Lower lobe of right lung (tissue), 2 donors: Measurements from ENCODE around the gene BARHL2. TPM values are rescaled to one million over a fixed set of nuclear protein-coding genes. Genes with fewer than 3 reads are reported as not detected.

ENCODE experiments used
- ATAC-seq, 2 donors: fragments of 200-7000 bp; cut with Tn5 transposase; one replicate each; pipeline ENCODE4 v1.9.1; 2020 to 2022; ENCODE audit warnings: mild to moderate bottlenecking in 2 of 2, moderate library complexity in 2 of 2
- DNase-seq: peaks from one replicate; pipeline ENCODE4 v3.0.0-alpha.2; 2020
- H3K27ac ChIP-seq: fragments of 200-600 bp; one replicate; pipeline ENCODE4 v1.8.0; 2022
- H3K27me3 ChIP-seq: fragments of 200-600 bp; one replicate; pipeline ENCODE4 v1.8.0; 2022; ENCODE audit warnings: low read depth
- H3K36me3 ChIP-seq: fragments of 200-600 bp; one replicate; pipeline ENCODE4 v1.8.0; 2022; ENCODE audit warnings: mild to moderate bottlenecking
- H3K4me1 ChIP-seq: fragments of 200-600 bp; one replicate; pipeline ENCODE4 v1.8.0; 2022
- H3K4me3 ChIP-seq: fragments of 200-600 bp; one replicate; pipeline ENCODE4 v1.8.0; 2022; ENCODE audit warnings: mild to moderate bottlenecking
- H3K9me3 ChIP-seq: fragments of 200-600 bp; one replicate; pipeline ENCODE4 v1.8.0; 2022
- CTCF ChIP-seq: fragments of 200-600 bp; IDR thresholded peaks from one replicate; pipeline ENCODE4 v1.8.0; 2022; ENCODE audit warnings: antibody characterized with exemption, mild to moderate bottlenecking
- intact Hi-C: fragments of 100-400 bp; cut with DNase I; formaldehyde crosslinking; loops from one replicate; pipeline ENCODE4 v1.11.0; 2022
- total RNA-seq: library from RNA; stranded (reverse); fragmentation: NEBNext Ultra II Directional; extraction: Animal tissue kit (Norgen Biotek cat#: 25700); gene quantifications from one replicate; pipeline ENCODE4 v1.2.1, GENCODE V29; 2021
- donor health status: DM: no; HTN: yes; CAD: no; lungs with severe emphysema.

The BARHL2 gene
- total RNA-seq, 1 donor from 2014 or later = not detected

DNA sequence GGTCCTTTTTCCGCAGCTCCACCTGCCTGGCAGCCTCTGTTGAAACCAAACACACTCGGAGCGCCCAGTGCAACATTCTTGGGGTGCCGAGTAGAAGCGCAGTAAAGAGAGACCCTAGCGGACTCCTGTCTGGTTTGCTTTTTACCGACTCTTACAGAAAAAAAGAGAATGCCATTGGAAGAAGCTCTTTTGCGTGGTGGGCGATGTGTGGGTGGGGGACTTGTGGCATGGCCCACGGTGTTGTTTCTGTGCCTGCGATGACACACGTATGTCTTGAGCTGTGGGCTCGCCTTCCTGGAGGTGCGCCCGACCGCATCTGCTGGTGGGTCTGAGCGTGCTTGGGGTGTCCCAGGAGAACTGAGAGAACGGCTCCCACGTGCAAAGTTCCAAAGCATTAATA is 7.3 kb upstream of the BARHL2 start:
- Histone ChIP-seq H3K27ac (no peak overlapping the region), H3K9me3 (no peaks in the 10 kb centered on the region), H3K4me1 (peaks cover 49% of the 10 kb centered on the region), H3K27me3 (peaks cover 99% of the 10 kb centered on the region), H3K4me3 (no peak overlapping the region), H3K36me3 (no peaks in the 10 kb centered on the region)
- intact Hi-C loops = no loop called here
- ATAC-seq (no peak), DNase-seq (no peak)
- no peak for TF ChIP-seq CTCF

DNA sequence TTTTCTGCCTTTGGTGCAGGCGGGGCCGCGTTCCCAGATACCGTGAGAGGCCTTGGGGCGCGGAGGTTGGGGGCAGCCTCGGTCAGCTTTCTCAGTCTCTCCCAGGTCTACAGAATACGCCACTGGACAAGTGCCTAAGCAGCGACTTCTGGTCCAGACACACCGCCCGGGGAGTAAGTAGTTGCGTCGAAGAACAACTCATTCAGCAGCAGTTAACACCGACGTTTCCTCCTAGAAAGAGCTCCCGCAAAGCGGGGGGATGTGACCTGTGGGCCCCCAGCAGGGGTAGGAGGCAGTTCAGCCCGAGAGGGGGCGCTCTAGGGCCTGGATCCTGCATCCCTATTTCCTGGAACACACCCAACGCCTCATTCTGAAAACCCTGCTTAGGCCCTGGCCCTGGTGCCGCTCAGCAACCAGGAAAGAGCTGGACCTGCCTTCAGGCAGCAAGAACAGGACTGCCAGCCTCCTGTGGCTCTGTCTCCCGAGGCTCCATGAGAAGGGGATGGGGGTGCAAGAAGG is 6.5 kb upstream of the BARHL2 start:
- Histone ChIP-seq H3K4me3 (peak overlapping the region; percentile 42), H3K27me3 (peaks cover 99% of the 10 kb centered on the region), H3K36me3 (no peaks in the 10 kb centered on the region), H3K4me1 (peaks cover 48% of the 10 kb centered on the region), H3K27ac (no peak overlapping the region), H3K9me3 (no peaks in the 10 kb centered on the region)
- ATAC-seq = no peak
- DNase-seq = no peak
- TF ChIP-seq CTCF = no peak
- intact Hi-C loops = no loop called here

- H3K27me3 ChIP-seq = peaks cover 100% of the 10 kb centered on the region
- DNase-seq = no peak
- no peaks in the 10 kb centered on the region for H3K9me3 ChIP-seq
- intact Hi-C loops = no loop called here
- peaks cover 54% of the 10 kb centered on the region for H3K4me1 ChIP-seq
- no peak for TF ChIP-seq CTCF
- ATAC-seq = no peak
- H3K4me3 ChIP-seq = peak overlapping the region; percentile 42
- no peaks in the 10 kb centered on the region for H3K36me3 ChIP-seq
- no peak overlapping the region for H3K27ac ChIP-seq
These were observed 5.9 kb upstream of the BARHL2 start for GRCh38 chr1:90722874-90723589.

GRCh38 chr1:90721210-90722194 is 4.4 kb upstream of the BARHL2 start:
- Histone ChIP-seq H3K27ac (no peak overlapping the region), H3K9me3 (no peaks in the 10 kb centered on the region), H3K4me3 (no peak overlapping the region), H3K4me1 (peaks cover 48% of the 10 kb centered on the region), H3K36me3 (no peaks in the 10 kb centered on the region), H3K27me3 (peaks cover 95% of the 10 kb centered on the region)
- peak; percentile 77 for TF ChIP-seq CTCF
- peak; percentile 47 to 50 for ATAC-seq
- no peak for DNase-seq
- intact Hi-C loops = no loop called here

- Histone ChIP-seq H3K27me3 (peaks cover 95% of the 10 kb centered on the region), H3K9me3 (no peaks in the 10 kb centered on the region), H3K4me3 (no peak overlapping the region), H3K36me3 (no peaks in the 10 kb centered on the region), H3K4me1 (peaks cover 35% of the 10 kb centered on the region), H3K27ac (no peak overlapping the region)
- intact Hi-C loops = no loop called here
- DNase-seq (no peak), ATAC-seq (no peak)
- no peak for TF ChIP-seq CTCF
These were observed 3.1 kb upstream of the BARHL2 start for GRCh38 chr1:90720145-90720636.
